Fibroblast of pulmonary artery (primary cell): ENCODE data around the gene SLC25A28.

Source experiments
- DNase-seq: peaks from one replicate; pipeline ENCODE4 v3.0.0-alpha.2; 2010; ENCODE audit warnings: low read depth
- H3K4me3 ChIP-seq: replicated peaks from 2 replicates; pipeline ENCODE4 v1.5.1; 2011; ENCODE audit warnings: low read depth, mild to moderate bottlenecking, control low read depth, low read length, moderate library complexity
- TF ChIP-seq, protein P1 (sequence below): IDR thresholded peaks from 2 replicates; pipeline ENCODE4 v1.5.1; 2011; ENCODE audit warnings: mild to moderate bottlenecking, control low read depth, low read length, inconsistent platforms; ENCODE audit errors: missing control alignments

Gene SLC25A28

DNA sequence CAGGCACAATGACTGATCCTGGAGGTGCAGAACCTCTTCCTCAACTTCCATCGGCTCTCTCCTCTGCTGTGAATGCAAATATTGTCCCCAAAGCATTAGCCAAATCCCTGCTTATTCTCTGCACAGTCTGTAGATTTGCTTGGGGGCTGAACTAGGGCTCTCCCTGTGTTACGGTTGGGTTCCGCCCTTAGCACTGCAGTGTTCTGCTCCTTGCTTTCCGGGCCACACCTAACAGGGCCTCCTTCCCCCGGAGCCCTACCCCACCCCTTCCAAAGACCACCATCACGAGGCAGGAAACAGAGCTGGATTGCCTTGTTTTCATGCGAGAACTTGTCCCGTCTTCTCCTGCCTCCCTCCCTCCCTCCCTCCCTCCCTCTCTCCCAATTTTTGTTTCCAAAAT is 36.6 kb downstream of the SLC25A28 start:
- TF ChIP-seq, protein P1, sequence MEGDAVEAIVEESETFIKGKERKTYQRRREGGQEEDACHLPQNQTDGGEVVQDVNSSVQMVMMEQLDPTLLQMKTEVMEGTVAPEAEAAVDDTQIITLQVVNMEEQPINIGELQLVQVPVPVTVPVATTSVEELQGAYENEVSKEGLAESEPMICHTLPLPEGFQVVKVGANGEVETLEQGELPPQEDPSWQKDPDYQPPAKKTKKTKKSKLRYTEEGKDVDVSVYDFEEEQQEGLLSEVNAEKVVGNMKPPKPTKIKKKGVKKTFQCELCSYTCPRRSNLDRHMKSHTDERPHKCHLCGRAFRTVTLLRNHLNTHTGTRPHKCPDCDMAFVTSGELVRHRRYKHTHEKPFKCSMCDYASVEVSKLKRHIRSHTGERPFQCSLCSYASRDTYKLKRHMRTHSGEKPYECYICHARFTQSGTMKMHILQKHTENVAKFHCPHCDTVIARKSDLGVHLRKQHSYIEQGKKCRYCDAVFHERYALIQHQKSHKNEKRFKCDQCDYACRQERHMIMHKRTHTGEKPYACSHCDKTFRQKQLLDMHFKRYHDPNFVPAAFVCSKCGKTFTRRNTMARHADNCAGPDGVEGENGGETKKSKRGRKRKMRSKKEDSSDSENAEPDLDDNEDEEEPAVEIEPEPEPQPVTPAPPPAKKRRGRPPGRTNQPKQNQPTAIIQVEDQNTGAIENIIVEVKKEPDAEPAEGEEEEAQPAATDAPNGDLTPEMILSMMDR: no peak
- no peak overlapping the region for H3K4me3 ChIP-seq
- DNase-seq: no peak

DNA sequence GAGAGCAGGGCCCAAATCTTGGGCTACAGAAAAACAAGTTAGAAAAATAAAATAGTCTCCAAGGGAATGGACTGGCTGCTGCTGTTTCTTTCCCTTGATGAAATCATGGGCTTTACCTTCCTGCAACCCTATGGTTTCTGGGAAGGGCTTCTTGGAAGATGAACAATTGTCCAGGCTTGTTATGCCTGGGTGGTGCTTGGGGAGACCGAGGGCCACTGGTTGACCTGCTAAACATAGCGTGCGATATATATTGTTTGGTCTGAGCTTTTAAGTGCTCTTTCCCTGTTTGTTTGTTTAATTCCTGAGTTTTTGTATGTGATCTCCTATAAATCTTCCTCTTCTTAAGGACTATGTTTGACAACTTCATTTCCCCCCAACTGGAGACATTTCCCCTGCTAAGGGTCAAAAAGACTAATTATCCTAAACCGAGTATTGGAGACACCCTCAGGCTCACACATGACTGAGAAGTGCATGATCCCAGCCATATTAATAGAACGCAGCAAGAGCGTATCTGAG is 37.9 kb downstream of the SLC25A28 start:
- TF ChIP-seq, protein P1: no peak
- no peak for DNase-seq
- H3K4me3 ChIP-seq: no peak overlapping the region

DNA sequence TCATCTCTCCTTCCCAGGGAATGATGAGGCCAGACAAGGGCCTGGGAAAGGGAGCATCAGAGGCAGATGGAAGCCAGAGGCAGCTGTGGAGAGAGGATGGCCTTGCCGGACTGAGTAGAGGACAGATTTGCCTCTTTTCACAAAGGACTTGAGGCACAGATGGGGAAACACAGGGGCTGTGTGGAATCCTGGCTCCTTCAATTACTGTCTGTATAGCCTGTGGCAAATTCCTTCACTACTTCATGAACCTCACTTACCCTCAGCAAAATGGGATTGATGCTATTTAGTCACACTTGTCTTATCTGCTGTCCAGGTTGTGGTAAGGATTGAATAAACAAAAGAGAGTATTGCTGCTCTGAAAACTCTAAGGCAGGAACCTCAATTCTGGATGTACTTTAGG is 40.3 kb downstream of the SLC25A28 start:
- TF ChIP-seq, protein P1: no peak
- H3K4me3 ChIP-seq: no peak overlapping the region
- DNase-seq: no peak

DNA sequence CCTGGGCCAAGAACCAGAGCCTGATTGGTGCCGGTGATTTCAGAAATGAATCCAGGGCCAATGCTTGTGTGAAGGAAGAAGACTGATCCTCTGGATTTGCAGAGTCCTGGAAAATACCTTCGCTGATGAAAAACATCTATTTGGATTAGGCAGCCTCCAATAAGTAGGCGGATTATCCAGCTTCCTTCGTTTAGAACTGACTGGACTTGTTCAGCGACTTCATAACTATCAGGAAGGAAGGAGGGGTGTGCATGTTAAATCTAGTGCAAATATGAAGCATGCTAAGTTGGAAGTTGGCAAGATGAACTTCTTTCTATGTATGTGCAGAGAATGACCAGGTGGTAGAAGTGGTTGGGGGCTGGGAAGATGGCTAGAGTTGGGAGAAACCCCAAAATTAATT is 46.4 kb downstream of the SLC25A28 start:
- no peak for DNase-seq
- no peak overlapping the region for H3K4me3 ChIP-seq
- TF ChIP-seq, protein P1: no peak

DNA sequence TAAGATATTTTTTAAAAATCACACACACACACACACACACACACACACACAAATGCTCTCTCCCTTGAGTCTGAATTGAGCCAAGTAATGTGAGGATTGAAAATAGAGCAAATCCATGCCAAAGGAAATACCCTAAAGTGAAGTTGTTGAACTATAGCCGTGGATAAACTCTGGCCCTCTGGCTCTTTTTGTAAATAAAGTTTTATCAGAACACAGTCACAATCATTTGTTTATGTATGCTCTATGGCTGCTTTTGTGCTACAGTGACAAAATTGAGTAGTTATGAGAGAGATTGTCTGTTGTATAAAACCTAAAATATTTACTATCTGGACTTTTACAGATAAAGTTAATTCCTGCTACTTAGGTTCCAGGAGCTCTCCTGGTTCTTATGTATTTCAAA is 48.4 kb downstream of the SLC25A28 start:
- DNase-seq: no peak
- TF ChIP-seq, protein P1: no peak
- no peak overlapping the region for H3K4me3 ChIP-seq

DNA sequence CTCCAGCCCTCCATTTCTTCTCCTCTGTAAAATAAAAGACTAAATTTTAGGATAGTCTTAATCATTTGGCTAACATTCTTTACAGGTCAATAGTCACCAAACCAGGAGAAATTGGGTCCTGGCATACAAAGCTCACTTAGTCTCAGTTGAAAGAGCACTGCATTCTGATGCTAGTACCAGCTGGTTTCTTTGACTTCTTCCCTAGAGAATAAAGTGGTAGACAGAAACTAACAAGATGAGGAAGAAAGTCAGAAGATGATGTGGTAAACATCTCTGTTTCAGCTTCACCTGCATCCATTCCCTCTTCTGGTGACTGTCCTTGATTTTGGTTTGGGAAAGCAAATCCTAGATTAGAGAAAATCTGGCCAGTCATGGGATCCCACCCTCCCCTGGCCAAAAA is 50.3 kb downstream of the SLC25A28 start:
- TF ChIP-seq, protein P1: no peak
- H3K4me3 ChIP-seq: no peak overlapping the region
- DNase-seq: no peak

DNA sequence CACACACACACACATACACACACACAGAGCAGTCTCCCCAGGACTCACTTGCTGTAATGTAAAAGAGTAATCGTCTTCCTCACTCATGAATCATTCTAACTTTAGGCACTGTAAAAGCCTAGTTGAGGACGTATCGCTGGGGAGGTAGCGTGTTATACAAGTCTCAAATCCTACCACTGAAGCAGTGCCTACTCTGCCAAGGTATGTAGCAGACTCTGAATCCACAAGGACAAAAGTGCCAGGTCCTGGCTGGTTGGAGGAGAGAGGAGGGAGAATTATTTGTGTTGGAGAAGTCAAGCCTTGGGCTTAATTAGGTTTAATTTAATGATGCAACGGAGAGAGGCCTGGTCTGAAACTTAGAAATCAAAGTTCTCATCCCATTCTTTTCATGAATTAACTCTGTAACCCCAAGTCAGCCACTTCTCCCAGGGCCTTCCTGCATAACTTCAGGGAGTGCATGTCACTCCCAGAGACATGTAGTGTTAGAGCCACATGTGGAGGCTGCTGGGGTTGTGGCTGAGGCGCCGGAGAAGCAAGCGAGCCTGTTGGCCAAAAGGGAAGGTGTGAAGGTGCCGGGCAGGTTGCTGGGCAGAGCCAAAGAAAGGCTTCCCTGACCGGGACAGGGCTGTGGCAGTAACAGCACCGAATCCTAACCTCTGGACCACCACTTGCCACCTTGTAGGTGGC is 50.8 kb downstream of the SLC25A28 start:
- no peak overlapping the region for H3K4me3 ChIP-seq
- DNase-seq: no peak
- TF ChIP-seq, protein P1: no peak
